K562 (cell line): ENCODE results near the gene RREB1. TPM values are rescaled to one million over a fixed set of nuclear protein-coding genes. Genes with fewer than 3 reads are reported as not detected.

ENCODE experiments used
- ARID2 ChIP-seq: fragments of 450-650 bp; IDR thresholded peaks from 2 replicates; pipeline ENCODE4 v1.6.1; 2017; ENCODE audit warnings: antibody characterized with exemption, mild to moderate bottlenecking
- CHD2 ChIP-seq: IDR thresholded peaks from 2 replicates; pipeline ENCODE4 v1.6.1; 2011; ENCODE audit warnings: low read depth, low read length
- CHD4 ChIP-seq: fragments of 200-600 bp; sonication (generic); IDR thresholded peaks from 3 replicates; pipeline ENCODE4 v1.6.1; 2012; ENCODE audit warnings: low read depth, mild to moderate bottlenecking, mixed read lengths, low read length, inconsistent platforms; ENCODE audit not compliant: insufficient read depth, insufficient replicate concordance, poor library complexity, severe bottlenecking
- CXXC5 ChIP-seq: fragments of 250-450 bp; sonication (Bioruptor Pico); IDR thresholded peaks from 2 replicates; pipeline ENCODE4 v1.8.0; 2022; ENCODE audit warnings: inconsistent platforms, mild to moderate bottlenecking, moderate library complexity
- EZH2 ChIP-seq: IDR thresholded peaks from 2 replicates; pipeline ENCODE4 v1.6.1; 2012; ENCODE audit warnings: low read depth, mild to moderate bottlenecking, inconsistent platforms, low read length, borderline replicate concordance
- MYC ChIP-seq, 2 experiments: fragments of 250-450 bp in 1 of 2; sonication (Bioruptor Pico) in 1 of 2; IDR thresholded peaks; 2 replicates each; pipeline versions ENCODE4 v1.5.1 to v1.6.1; 2012 to 2021; ENCODE audit warnings: low read depth in 2 of 2, borderline replicate concordance in 1 of 2, improper control_type of control experiment in 1 of 2, low read length in 1 of 2, mild to moderate bottlenecking in 1 of 2, moderate library complexity in 1 of 2
- NFIC ChIP-seq: fragments of 450-650 bp; IDR thresholded peaks from 2 replicates; pipeline ENCODE4 v1.6.1; 2017; ENCODE audit warnings: mild to moderate bottlenecking, inconsistent platforms
- NR1H2 ChIP-seq: sonication (generic); formaldehyde crosslinking; IDR thresholded peaks from 2 replicates; pipeline ENCODE4 v1.4.0; 2020; ENCODE audit warnings: mild to moderate bottlenecking, missing genetic modification reagents
- RCOR1 ChIP-seq, 2 experiments: IDR thresholded peaks; 2 replicates each; pipeline ENCODE4 v1.6.1; 2012; ENCODE audit warnings: low read depth in 2 of 2, low read length in 2 of 2, borderline replicate concordance in 1 of 2, improper control_type of control experiment in 1 of 2
- SMAD2 ChIP-seq: fragments of 150-350 bp; IDR thresholded peaks from 2 replicates; pipeline ENCODE4 v1.6.1; 2014; ENCODE audit warnings: low read depth, mild to moderate bottlenecking, low read length
- TAF15 ChIP-seq: fragments of 200-400 bp; formaldehyde crosslinking; IDR thresholded peaks from 2 replicates; pipeline ENCODE4 v1.6.1; 2017; ENCODE audit warnings: mild to moderate bottlenecking, low read depth, low read length, moderate library complexity
- ZNF316 ChIP-seq: fragments of 450-650 bp; IDR thresholded peaks from 2 replicates; pipeline ENCODE4 v1.6.1; 2016
- ZNF830 ChIP-seq: fragments of 250-450 bp; sonication (Bioruptor Pico); IDR thresholded peaks from 2 replicates; pipeline ENCODE4 v1.5.0; 2021; ENCODE audit warnings: mild to moderate bottlenecking
- polyA plus RNA-seq, 8 experiments: library from polyadenylated mRNA; depleted of rRNA in 4 of 8; stranded (reverse) in 5 of 8; unstranded in 3 of 8; fragments of >200 nt; fragmentation: Nextera tagmentation in 2 of 8; fragmentation: Illumina TruSeq in 1 of 8; extraction: Ambion mirVana in 2 of 8; extraction: Trizol in 1 of 8; gene quantifications; 2 replicates each; pipeline versions ENCODE4 v1.2.1 to v1.2.3, GENCODE V29; 2011 to 2014; ENCODE audit warnings: inconsistent platforms in 1 of 8, missing spikeins in 1 of 8
- total RNA-seq, 7 experiments: library from RNA; depleted of rRNA in 6 of 7; stranded (reverse); fragments of >200 nt in 6 of 7; fragmentation: Illumina TruSeq in 2 of 7; extraction: Trizol in 2 of 7; gene quantifications; 2 replicates each; pipeline versions ENCODE4 v1.2.1 to v1.2.3, GENCODE V29; 2011 to 2021; ENCODE audit warnings: low replicate concordance in 1 of 7
- TF ChIP-seq, protein P1 (sequence below): fragments of 450-650 bp; formaldehyde crosslinking; IDR thresholded peaks from 2 replicates; pipeline ENCODE4 v1.4.0; 2020; ENCODE audit warnings: mild to moderate bottlenecking, mixed read lengths
- TF ChIP-seq, protein P2 (sequence below): fragments of 450-650 bp; IDR thresholded peaks from 2 replicates; pipeline ENCODE4 v1.6.1; 2018; ENCODE audit not compliant: partially characterized antibody
- TF ChIP-seq, protein P3 (sequence below): sonication (generic); formaldehyde crosslinking; IDR thresholded peaks from 2 replicates; pipeline ENCODE4 v1.8.1; 2022; ENCODE audit warnings: missing genetic modification reagents

The RREB1 gene
- total and polyA plus RNA-seq, 9 of the 15 experiments (the other 6 are each of a cell fraction or from before 2014, with no cell fraction given): 3.3 to 64.2 (median 19.3) TPM

DNA sequence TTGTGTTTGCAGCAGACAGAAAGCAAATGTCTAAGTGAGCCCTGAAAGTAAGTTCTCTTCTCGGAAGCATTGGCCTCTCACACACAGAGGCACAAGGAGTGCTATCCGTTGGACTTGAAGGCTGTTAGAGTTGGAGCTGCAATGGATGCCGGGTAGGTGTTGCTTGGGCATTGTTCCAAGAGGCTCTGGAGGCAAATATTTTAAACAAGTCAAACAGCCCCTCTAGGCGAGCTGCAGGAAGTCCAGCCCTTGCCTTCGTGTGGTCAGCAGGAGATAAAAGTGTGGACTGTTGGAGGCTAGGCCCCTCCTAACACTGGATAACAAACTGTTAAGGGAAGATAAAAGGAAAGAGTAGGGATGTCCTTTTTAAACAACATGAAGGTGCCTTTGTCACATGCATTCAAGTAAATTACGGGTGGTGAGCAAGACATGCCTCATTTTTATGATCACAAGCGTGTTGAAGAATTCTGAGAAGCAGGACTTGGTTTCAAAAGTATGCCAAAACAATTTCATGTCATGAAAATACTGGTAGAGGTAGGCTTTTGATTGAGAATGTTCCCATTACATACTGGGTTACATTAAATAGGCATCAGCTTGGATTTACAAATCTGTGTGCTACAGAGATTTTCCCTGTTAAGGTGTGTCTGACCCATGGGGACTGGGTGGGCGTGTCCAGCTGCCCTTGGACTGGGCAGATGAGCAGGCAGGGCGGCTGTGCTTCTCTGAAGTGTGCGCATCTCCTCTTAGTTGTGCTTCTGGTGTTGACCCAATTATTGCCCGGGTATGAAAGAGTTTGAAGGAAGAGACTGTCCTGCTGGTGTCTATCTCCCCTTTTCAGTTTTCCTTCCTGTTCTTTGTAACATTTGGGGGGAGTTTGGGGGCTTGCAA, 57.5 kb downstream of the RREB1 start (continued):
- TF ChIP-seq SMAD2 (no peak), RCOR1 (IDR thresholded peaks at IDR 0.05; ENCODE audit: borderline replicate concordance in 1 of 2, low read depth in 2 of 2, low read length in 2 of 2) (peak; percentile 90 to 93), CHD4 (peak; percentile 49), NFIC (peak; percentile 99), CHD2 (0 out of 2 replicates have a peak, but pooled peaks have one; percentile 11), MYC (IDR thresholded peaks at IDR 0.05; ENCODE audit: low read depth, low read length) (peak; percentile 71; the same call in 1 of the 2 replicates), MYC (CRISPR knock-in tag; IDR thresholded peaks at IDR 0.05; ENCODE audit: borderline replicate concordance, low read depth) (peak; percentile 75; the same call in 1 of the 2 replicates), ZNF830 (CRISPR knock-in tag) (0 out of 2 replicates have a peak, but pooled peaks have one; percentile 39), ZNF316 (no peak), ARID2 (no peak), EZH2 (no peak), TAF15 (no peak), CXXC5 (peak; percentile 83), NR1H2 (CRISPR knock-in tag) (0 out of 2 replicates have a peak, but pooled peaks have one; percentile 29)
- TF ChIP-seq, protein P1, sequence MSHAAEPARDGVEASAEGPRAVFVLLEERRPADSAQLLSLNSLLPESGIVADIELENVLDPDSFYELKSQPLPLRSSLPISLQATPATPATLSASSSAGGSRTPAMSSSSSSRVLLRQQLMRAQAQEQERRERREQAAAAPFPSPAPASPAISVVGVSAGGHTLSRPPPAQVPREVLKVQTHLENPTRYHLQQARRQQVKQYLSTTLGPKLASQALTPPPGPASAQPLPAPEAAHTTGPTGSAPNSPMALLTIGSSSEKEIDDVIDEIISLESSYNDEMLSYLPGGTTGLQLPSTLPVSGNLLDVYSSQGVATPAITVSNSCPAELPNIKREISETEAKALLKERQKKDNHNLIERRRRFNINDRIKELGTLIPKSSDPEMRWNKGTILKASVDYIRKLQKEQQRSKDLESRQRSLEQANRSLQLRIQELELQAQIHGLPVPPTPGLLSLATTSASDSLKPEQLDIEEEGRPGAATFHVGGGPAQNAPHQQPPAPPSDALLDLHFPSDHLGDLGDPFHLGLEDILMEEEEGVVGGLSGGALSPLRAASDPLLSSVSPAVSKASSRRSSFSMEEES (CRISPR knock-in tag): no peak; the same call in 1 of the 2 replicates
- TF ChIP-seq, protein P2, sequence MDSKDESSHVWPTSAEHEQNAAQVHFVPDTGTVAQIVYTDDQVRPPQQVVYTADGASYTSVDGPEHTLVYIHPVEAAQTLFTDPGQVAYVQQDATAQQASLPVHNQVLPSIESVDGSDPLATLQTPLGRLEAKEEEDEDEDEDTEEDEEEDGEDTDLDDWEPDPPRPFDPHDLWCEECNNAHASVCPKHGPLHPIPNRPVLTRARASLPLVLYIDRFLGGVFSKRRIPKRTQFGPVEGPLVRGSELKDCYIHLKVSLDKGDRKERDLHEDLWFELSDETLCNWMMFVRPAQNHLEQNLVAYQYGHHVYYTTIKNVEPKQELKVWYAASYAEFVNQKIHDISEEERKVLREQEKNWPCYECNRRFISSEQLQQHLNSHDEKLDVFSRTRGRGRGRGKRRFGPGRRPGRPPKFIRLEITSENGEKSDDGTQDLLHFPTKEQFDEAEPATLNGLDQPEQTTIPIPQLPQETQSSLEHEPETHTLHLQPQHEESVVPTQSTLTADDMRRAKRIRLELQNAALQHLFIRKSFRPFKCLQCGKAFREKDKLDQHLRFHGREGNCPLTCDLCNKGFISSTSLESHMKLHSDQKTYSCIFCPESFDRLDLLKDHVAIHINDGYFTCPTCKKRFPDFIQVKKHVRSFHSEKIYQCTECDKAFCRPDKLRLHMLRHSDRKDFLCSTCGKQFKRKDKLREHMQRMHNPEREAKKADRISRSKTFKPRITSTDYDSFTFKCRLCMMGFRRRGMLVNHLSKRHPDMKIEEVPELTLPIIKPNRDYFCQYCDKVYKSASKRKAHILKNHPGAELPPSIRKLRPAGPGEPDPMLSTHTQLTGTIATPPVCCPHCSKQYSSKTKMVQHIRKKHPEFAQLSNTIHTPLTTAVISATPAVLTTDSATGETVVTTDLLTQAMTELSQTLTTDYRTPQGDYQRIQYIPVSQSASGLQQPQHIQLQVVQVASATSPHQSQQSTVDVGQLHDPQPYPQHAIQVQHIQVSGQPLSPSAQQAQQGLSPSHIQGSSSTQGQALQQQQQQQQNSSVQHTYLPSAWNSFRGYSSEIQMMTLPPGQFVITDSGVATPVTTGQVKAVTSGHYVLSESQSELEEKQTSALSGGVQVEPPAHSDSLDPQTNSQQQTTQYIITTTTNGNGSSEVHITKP: peak; percentile 71
- TF ChIP-seq, protein P3, sequence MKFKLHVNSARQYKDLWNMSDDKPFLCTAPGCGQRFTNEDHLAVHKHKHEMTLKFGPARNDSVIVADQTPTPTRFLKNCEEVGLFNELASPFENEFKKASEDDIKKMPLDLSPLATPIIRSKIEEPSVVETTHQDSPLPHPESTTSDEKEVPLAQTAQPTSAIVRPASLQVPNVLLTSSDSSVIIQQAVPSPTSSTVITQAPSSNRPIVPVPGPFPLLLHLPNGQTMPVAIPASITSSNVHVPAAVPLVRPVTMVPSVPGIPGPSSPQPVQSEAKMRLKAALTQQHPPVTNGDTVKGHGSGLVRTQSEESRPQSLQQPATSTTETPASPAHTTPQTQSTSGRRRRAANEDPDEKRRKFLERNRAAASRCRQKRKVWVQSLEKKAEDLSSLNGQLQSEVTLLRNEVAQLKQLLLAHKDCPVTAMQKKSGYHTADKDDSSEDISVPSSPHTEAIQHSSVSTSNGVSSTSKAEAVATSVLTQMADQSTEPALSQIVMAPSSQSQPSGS (CRISPR knock-in tag): no peak
